ENCODE measurements around the gene ECE1.
A peak's percentile ranks its signal among the peaks of the same experiment; 100 is the strongest.

ECE1 gene

GRCh38 chr1:21313203-21313885 lies 23.1 kb upstream of the ECE1 start:
- TF ChIP-seq CTCF (IDR thresholded peaks at IDR 0.05; ENCODE audit: low read depth, low read length), result no peak
- DNase-seq (ENCODE audit: low read depth in 2 of 2), result peak; percentile 46 to 62
- H3K4me3 ChIP-seq (replicated peaks in 1 of 2; ENCODE audit: low read depth in 2 of 2, low read length in 2 of 2), result no peak overlapping the region

GRCh38 chr1:21312407-21312992 lies 22.2 kb upstream of the ECE1 start:
- no peak overlapping the region for H3K4me3 ChIP-seq (replicated peaks in 1 of 2; ENCODE audit: low read depth in 2 of 2, low read length in 2 of 2)
- TF ChIP-seq CTCF (IDR thresholded peaks at IDR 0.05; ENCODE audit: low read depth, low read length), result no peak
- no peak for DNase-seq (ENCODE audit: low read depth in 2 of 2)

- peak in 1 of 2 donors; percentile 46 for DNase-seq (ENCODE audit: low read depth in 2 of 2)
- no peak overlapping the region for H3K4me3 ChIP-seq (replicated peaks in 1 of 2; ENCODE audit: low read depth in 2 of 2, low read length in 2 of 2)
- no peak for TF ChIP-seq CTCF (IDR thresholded peaks at IDR 0.05; ENCODE audit: low read depth, low read length)
Measured at GRCh38 chr1:21311016-21311415, 20.8 kb upstream of the ECE1 start.

GRCh38 chr1:21308847-21309652 lies 18.8 kb upstream of the ECE1 start:
- DNase-seq (ENCODE audit: low read depth in 2 of 2), result peak; percentile 39 to 54
- TF ChIP-seq CTCF (IDR thresholded peaks at IDR 0.05; ENCODE audit: low read depth, low read length), result no peak

GRCh38 chr1:21308330-21308729 lies 18.1 kb upstream of the ECE1 start:
- TF ChIP-seq CTCF (IDR thresholded peaks at IDR 0.05; ENCODE audit: low read depth, low read length), result no peak
- no peak overlapping the region for H3K4me3 ChIP-seq (replicated peaks in 1 of 2; ENCODE audit: low read depth in 2 of 2, low read length in 2 of 2)
- no peak for DNase-seq (ENCODE audit: low read depth in 2 of 2)

More at GRCh38 chr1:21308847-21309652, 18.8 kb upstream of the ECE1 start:
- H3K4me3 ChIP-seq (replicated peaks in 1 of 2; ENCODE audit: low read depth in 2 of 2, low read length in 2 of 2), result no peak overlapping the region

GRCh38 chr1:21307663-21308305 lies 17.5 kb upstream of the ECE1 start:
- no peak for DNase-seq (ENCODE audit: low read depth in 2 of 2)
- no peak overlapping the region for H3K4me3 ChIP-seq (replicated peaks in 1 of 2; ENCODE audit: low read depth in 2 of 2, low read length in 2 of 2)

More at GRCh38 chr1:21307663-21308305, 17.5 kb upstream of the ECE1 start:
- TF ChIP-seq CTCF (IDR thresholded peaks at IDR 0.05; ENCODE audit: low read depth, low read length), result no peak
